Cortex of kidney (tissue), 1 donor: ENCODE data around the gene ACSL4.
A peak's percentile ranks its signal among the peaks of the same experiment; 100 is the strongest.
"Not testable (repeated sequence)": the region's sequence is repeated elsewhere in the genome, so short reads cannot be mapped to it uniquely, and the experiment has no call there.

Experiments used
- DNase-seq: peaks from one replicate; lab custom pipeline; 2025; lab: John Stamatoyannopoulos, UW

Gene ACSL4

DNA sequence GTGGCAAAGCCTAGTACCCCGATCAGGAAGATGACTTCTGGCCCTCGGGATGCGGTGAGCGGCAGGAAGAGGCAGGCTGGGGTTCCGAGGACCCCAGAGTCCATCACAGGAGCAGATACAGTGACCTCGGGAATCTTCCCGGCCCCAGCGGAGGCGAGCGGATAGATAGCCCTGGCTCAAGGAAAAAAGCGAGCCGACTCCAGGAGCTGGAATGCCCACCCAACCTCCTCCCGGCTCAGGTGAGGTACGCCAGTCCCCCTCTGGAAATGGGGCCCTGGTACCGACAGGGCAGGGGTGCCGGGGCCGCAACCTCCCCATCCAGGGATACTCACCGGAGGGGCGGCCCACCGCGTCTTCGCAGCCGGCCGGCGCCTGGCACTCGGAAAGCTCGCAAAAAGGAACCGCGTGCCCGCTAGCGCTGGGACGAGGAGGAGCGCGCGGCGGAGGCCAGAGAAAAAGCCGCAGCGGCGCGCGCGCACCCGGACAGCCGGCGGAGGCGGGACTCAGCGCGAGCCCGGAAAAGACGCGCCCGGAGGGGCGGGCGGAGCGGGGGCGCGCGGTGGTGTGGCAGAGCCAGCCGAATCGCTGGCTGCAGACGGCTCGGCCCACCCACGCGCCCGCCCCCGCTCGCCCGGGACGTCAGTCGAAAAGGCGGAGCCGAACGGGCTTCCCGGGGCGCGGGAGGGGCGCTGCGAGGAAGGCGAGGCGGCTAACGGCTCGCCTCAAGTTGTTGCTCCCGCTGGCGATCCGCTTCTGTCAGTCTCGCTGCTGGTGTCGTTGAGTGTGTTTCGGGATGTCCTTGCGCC, at the start of gene ACSL4:
Gene ACSL4 (minus strand): TSS at position 451 of the 806 bp plus-strand sequence. CDS start 49,894 bp downstream, outside the sequence.
- peak; percentile 11 for DNase-seq

DNA sequence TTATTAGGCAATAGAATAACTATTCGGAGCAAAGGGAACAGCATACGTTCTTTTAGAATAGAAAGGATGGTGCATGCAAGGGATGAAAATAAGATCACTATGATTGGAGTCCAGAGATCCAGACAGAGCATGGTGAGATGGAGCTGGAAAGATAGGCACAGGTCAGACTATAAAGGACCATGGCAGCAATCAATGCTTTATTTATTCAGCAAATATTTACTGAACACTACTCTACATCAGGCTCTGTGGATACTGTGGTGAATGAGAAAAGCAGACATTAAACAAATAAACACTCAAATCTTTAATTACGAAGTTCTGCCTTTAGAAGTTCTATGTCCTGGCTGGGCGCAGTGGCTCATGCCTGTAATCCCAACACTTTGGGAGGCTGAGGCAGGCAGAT, 44.7 kb upstream of the ACSL4 start:
- DNase-seq = no peak

DNA sequence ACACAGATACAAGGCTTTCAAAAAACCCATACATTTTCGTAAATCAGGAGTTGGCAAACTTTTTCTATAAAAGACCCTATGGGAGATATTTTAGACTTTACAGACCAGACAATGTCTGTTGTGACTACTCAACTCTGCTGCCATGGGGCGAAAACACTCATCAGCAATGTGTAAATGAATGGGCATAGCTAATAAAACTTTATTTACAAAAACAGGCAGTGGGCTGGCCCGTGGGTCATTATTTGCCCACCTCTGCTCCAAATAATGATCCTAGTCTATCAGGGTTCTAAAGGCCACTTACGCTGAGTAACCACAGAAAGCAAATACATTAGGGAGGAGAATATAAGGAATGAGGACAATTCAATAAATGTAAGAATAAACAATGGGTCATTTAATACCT, 43.9 kb upstream of the ACSL4 start:
- DNase-seq = no peak

DNA sequence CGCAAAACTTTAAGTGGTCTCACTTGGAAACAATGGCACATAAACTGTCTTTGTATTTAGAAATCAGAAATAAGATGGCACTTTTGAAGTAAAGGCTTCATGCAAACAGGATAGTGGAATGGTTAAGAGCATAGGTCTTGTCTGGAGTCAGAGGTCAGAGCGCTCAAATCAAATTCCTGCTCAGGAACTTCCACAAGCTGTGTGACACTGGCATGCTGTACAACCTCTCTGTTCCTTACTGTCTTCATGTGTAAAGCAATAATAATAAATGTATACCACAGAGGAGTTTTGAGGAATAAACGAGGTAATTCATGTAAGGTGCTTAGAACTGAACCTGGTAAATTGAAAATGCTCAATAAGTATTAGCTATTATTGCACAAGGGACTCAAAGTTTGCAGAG, 43.4 kb upstream of the ACSL4 start:
- DNase-seq = no peak

DNA sequence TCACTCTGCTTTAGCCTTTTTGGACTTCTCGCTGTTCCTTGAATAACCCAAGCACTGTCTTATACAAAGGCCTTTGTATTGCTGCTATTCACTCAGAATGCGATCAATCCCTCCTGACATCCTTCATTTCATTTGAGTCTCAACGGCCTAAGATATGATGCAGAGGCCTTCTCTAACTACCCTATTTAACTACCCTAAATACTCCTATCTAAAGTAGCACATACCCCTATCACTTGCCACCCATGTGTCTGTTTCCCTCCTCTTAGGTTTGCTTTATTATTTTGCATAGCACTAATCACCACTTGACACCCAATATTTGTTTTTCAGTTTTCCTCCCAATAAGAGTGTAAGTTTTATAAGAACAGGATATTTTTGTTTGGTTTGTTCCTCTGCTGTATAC, 42.3 kb upstream of the ACSL4 start:
- no peak for DNase-seq

DNA sequence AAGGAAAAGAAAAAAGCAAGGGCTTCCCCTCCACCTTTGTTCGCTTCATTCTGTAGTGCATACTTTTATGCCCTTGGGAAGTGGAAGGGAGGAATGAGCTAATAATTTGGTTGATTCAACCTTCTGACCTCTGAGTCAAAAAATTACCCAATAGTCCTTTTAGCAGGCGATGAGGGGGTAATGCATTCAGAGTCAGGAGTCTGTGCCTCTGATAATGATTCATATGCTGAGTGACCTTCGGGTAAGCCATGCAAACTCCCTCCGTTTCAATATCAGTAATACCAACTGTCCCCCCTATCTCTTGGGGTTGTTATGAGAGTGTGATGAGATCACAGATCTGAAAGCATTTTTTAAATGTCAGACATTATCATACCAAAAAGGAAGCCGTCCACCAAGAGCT, 41.6 kb upstream of the ACSL4 start:
- DNase-seq = no peak

DNA sequence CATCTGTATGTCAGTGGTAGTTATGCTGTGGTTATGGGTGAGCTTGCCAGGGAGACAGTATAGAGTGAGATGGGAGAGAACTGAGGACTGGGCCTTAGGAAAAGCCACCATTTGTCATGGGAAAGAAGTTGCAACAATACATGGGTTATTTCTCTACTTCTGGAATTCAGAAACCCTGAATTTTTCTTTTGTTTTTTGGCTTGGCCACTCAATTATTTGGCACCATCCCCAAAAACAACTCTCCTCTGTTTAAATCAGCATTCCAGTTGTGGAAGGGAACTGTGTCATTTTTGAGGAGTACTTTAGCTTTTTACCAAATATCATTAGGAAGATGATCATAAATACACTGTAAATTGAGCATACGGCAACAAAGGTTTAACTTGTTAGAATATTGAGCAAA, 41.1 kb upstream of the ACSL4 start:
- no peak for DNase-seq

DNA sequence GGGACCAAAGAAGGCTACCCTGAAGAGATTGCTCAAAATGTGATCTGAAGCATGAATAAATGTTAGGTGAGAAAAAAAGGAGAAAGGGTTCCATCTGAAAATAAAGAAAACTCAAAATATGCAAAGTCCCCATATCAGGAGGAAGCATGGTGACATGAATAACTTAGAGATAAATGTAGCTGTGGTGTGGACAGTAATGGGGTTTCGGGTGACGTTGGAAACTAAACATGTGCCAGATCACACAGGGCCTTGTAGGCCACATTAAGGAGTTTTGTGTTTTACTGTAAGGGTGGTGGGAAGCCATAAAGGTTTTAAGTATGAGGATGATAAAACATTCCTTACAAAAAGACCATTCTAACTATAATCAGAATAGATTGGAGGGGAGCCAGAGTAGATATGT, 40.3 kb upstream of the ACSL4 start:
- no peak for DNase-seq

DNA sequence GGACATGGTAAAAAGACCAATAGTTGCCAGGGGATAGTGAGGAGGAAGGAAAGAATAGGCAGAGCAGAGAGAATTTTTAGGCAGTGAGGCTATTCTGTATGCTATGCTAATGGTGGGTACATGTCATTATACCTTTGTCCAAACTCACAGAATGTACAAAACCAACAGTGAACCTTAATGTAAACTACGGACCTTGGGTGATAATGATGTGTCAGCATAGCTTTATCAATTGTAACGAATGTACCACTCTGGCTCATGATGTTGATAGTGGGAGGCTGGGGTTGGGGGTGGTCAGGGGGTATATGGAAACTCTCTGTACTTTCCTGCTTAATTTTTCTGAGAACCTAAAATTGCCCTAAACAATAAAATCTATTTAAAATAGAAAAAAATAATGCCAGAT, 37.7 kb upstream of the ACSL4 start:
- no peak for DNase-seq

DNA sequence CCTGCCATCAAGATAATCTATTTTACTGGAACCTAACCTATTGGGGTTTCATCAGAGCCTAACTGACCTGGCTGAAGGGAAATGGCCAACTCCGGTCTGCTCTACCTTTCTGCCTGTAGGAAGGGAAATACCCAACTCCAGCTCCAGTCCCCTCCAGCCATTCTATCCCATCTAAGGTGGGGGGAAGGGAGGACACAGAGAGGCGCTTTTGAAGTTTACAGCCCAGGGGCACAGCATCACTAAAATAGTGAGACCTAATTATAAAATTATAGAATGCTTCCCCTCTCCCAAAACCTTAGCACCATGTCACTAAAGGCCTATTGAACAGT, 27.8 kb upstream of the ACSL4 start:
- DNase-seq = no peak

DNA sequence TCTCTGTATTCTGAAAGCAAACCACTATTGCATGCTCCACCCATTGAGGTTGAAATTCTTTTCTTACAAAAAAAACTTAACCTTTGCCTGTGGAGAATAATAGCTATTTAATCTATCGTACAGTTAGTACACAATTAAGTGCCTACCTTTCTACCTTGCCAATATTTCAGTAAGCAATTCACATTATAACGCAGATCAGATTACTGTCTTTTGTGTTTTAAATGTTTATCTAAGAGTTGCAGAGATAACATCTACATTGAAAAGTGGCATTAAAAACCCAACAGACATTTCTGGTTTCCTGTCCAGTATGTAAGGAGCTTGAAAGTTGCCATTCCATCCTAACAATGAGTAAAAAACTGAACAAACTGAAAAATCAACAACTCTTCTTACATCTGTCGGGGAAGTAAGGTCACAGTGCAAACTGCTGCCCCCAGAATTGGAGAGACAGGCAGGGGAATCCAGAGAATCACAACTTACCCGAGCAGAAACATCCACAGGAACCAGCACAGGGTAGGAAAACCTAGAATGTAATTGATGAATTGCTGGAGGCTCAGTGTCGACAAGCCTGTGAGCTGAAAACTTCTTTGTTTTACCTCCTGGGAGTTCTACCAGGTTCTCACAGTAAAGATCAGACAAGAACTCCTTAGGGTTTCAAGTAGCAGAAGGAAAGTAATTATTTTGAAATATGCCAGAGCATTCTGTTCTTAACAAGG, 27.3 kb upstream of the ACSL4 start:
- no peak for DNase-seq

DNA sequence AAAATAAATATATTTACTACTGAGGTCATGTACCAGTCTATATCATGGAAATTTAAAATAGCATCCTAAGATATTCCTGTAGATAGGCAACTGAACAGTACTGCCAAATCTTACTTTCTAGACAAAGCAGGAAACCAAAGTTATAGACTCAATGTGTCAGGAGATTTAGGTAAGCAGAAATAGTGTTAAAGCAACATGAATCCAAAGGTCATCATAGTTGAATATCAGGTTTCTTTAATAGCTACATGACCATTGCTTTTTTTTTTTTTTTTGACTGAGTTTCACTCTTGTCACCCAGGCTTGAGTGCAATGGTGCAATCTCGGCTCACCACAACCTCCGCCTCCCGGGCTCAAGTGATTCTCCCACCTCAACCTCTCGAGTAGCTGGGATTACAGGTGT, 20.2 kb upstream of the ACSL4 start:
- DNase-seq = no peak

DNA sequence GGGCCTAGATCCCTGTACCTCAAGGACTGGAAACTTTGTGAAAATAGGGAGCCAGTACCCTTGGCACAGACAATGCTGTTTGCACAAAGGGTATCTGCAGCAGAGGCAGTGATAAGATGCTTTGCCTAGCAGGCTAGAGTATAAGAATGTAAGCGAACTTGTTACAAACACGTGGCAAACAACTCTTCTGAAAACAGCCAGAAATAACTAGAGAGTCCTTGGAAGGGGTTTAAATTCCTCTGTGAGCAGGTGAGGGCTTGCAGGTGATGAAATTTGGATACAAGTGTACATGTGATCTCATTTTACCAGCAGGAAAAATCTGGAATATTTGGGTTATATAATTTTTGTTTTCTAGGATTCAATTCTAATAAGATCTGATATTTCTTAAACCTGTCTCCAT, 18.6 kb upstream of the ACSL4 start:
- DNase-seq = no peak

DNA sequence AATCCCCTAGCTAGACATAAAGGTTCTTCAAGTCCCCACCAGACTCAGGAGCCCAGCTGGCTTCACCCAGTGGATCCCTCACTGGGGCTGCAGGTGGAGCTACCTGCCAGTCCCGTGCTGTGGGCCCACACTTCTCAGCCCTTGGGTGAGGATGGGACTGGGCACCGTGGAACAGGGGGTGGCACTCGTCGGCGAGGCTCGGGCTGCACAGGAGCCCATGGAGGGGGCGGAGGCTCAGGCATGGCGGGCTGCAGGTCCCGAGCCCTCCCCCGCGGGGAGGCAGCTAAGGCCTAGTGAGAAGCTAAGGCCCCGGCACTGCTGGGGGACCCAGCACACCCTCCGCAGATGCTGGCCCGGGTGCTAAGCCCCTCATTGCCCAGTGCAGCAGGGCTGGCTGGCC, 16.1 kb upstream of the ACSL4 start:
- DNase-seq = no peak

DNA sequence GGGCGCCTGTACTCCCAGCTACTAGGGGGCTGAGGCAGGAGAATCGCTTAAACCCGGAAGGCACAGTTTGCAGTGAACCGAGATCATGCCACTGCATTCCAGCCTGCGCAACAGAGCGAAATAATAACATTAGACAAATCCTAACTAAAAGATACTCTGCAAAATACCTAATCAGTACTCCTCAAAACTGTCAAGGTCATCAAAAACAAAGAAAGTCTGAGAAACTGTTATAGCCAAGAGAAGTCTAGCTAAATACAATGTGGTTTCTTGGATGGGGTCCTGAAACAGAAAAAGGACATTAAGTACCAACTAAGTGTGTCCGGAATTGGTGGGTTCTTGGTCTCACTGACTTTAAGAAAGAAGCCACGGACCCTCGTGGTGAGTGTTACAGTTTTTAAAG, 14.6 kb upstream of the ACSL4 start:
- DNase-seq = no peak

DNA sequence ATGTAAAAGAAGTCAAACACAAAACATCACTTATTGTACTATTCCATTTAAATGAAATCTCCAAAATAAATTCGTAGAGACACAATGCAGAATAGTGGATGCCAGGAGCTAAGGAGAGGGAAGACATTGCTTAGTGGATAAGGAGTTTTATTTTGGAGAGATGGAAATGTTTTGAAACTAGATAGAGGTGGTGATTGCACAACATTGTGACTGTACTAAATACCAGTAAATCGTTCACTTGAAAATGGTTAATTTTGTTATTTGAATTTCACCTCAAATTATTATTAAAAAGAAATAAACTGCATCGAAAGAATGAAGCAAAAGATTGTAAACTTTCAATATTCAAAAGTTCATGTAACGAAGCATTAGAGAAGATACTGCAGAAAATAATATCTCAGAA, 9.7 kb upstream of the ACSL4 start:
- no peak for DNase-seq

DNA sequence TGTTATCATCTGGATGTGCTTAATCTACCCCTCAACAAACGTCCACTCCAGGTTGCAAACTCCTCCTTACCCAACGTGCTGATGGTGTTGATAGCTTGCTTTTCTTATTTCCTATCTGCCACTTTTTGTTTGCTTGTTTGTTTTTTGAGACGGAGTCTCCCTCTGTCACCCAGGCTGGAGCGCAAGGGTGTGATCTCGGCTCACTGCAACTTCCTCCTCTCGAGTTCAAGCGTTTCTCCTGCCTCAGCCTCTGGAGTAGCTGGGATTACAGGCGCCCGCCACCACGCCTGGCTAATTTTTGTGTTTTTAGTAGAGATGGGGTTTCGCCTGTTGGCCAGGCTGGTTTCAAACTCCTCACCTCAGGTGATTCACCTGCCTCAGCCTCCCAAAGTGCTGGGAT, 7.8 kb upstream of the ACSL4 start:
- not testable (repeated sequence) for DNase-seq

DNA sequence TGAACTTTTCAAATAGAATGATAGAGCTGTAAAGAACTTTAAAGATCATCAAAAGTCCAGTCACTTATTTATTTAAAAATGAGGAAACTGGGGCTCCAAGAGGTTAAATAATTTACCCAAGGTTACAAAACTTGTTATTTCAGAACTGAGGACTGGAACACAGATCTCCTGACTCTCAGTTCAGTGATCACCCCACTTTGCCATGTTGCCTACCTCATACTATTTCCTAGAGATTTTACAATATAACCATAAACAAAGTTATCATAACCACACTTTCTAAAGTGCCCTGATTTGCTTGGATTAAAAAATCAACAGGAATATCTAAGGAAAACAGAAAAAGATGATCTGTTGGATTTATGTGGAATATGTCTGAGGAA, 7.4 kb upstream of the ACSL4 start:
- no peak for DNase-seq

DNA sequence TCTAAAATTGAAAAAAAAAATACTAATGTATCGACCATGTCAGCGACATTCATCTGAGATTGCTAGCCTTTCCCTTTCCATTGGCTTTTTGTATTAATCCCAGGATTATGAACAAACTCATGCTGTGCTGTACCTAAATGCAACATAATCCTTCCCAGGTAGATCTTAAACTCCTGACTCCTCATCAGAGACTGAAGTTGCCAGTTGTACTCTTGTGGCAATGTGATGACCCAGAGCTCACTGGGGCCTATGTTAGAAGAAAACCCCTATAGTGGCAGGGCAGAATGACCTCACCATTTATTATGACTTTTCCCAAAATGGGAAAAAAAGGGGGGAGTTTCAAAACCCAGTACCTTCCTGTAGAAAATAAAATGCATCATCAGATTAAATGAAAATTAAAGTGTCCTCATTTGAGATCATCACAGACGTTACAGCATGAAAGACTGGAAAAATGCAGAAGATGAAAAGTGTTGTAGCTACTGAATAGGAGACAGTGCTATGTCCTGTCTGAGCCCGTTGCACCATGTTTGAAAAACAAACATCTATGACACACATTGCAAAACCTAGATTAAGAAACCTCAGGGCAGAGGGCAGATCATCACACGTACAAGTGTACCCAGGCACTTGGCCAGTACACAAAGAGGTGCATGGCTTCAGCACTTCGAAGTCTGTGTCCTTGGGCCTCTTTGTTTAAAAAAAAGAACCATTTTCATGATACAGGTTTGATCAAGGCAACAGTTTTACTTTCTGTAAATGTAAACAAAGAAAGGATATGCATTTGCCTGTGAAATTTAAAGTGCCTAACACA, 6.8 kb upstream of the ACSL4 start:
- no peak for DNase-seq

DNA sequence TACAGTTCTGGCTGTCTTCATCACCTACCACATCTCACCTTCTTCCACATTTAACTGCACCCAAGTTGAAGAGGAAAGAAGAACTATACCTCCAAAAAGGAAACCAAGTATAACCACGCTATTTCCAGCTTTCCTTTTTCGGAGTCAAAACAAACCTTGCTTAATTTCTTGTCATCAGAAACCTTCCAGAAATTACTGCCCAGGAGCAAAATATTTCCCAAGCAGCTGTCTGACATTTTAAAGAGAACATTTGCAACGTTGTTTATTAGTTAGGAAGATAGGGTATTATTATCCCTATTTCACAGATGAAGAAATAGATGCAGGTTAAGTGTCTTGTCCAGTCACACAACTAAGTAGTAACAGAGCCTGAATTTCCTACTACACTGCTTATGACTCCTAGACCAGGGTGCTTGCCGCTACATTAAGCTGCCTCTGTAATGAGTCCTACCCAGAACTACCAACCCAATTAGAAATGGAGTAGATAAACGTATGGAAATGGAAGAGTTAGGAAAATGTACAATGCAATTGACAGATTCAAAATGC, 2.2 kb upstream of the ACSL4 start:
- DNase-seq = no peak

DNA sequence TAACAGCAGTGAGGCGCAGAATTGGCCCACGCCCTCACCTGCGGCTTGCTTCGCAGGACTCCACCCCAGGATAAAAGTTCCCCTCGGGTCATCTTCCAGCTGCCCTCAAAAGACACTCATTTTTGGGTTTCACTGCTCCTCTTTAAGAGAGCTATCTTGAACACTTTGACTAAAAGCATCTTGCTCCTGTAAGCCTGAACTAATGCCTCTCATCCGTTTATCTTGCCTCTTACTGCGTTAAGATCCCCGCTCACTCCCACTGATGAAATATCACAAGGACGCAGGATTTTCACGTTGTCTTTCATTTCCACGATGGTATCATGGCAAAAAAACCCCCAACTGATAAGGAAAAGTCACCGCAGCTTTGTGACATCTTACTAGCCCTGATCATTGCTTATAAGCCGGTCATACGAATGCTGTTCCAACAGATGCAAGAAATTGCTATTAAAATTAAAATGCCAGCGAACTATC, 591 bp upstream of the ACSL4 start:
- no peak for DNase-seq

DNA sequence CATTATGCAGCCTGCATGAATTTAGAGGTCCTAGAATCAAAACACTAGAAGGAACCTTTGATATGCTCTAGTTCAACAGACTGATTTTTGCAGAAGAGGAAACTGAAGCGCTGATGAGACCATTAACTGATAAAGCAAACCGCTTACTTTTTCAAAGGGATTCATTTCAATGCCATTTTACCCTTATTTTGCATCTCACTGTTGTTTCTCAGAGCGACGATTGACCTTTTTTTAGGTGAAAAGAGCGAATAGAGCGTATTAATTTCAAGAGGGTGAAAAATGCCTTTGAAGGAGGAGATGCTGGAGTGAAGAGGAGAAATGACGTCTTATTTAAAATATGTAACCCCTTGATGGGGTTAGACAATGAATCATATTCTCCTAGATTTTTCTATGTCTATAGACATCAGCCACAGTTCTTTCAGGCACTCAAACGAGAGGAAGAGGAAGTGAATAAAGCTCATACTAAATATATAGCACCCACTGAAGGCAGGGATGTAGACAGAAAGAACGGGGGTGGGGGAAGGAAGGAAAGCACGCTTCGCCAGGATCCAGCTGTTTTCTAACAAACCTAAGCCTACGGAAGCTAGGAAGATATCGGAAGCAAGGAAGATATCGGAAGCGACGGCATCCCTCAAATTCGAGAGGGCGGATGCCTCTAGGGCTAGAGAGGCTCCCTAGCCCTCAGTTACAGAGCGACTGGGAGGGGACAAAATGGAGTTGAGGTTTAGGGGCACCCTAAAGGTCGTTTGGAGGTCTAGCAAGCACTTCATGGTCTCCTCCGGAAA, 848 bp downstream of the ACSL4 start:
- no peak for DNase-seq
